Thyroid gland (tissue), 4 donors: ENCODE measurements around the gene TRRAP. TPM values are rescaled to one million over a fixed set of nuclear protein-coding genes. Genes with fewer than 3 reads are reported as not detected.

Source experiments
- DNase-seq, 2 donors: peaks; one replicate each; pipeline ENCODE4 v3.0.0-alpha.2; 2019
- H3K27ac ChIP-seq, 3 donors: fragments of 200-600 bp; sonication (generic); 1 replicate in 2 of 3; 2 replicates in 1 of 3; pipeline ENCODE4 v1.5.1; 2016 to 2019; ENCODE audit warnings: mild to moderate bottlenecking in 1 of 3, moderate library complexity in 1 of 3
- H3K27me3 ChIP-seq: fragments of 200-600 bp; sonication (generic); one replicate; pipeline ENCODE4 v1.5.1; 2019
- H3K36me3 ChIP-seq, 2 donors: fragments of 200-600 bp; sonication (generic); one replicate each; pipeline ENCODE4 v1.5.1; 2016 to 2019
- H3K4me1 ChIP-seq, 2 donors: fragments of 200-600 bp; sonication (generic); one replicate each; pipeline ENCODE4 v1.5.1; 2017 to 2019
- H3K4me3 ChIP-seq, 3 donors: fragments of 200-600 bp; sonication (generic); replicated peaks in 1 of 3; 1 replicate in 2 of 3; 2 replicates in 1 of 3; pipeline ENCODE4 v1.5.1; 2016; ENCODE audit warnings: mild to moderate bottlenecking in 1 of 3
- H3K9me3 ChIP-seq: fragments of 200-600 bp; sonication (generic); one replicate; pipeline ENCODE4 v1.5.1; 2017
- POLR2A ChIP-seq, 2 donors: fragments of 450-650 bp; IDR thresholded peaks; one replicate each; pipeline ENCODE4 v1.6.1; 2017; ENCODE audit warnings: antibody characterized with exemption in 2 of 2, mild to moderate bottlenecking in 2 of 2, moderate library complexity in 1 of 2
- WGBS, 2 donors: methylation state at CpG; one replicate each; pipeline ENCODE4 v1.1.5; 2017; 5-methylcytosine and 5-hydroxymethylcytosine counted together
- intact Hi-C: fragments of 100-400 bp; cut with DNase I; formaldehyde crosslinking; loops from one replicate; pipeline ENCODE4 v1.15.1; 2023
- total RNA-seq, 4 donors: library from RNA; depleted of rRNA; stranded (reverse); fragments of >200 nt; gene quantifications; one replicate each; pipeline ENCODE4 v1.2.3, GENCODE V29; 2016
- TF ChIP-seq, protein P1 (sequence below), 6 experiments: fragments of 200-600 bp in 3 of 6; fragments of 450-650 bp in 3 of 6; sonication (generic) in 3 of 6; IDR thresholded peaks; one replicate each; pipeline ENCODE4 v1.5.1; 2016 to 2019; ENCODE audit warnings: antibody characterized with exemption in 6 of 6, mild to moderate bottlenecking in 2 of 6, inconsistent platforms in 1 of 6, moderate library complexity in 1 of 6

The TRRAP gene
- total RNA-seq, 4 donors from 2014 or later, result 43.5 to 72.6 (median 52.2) TPM

DNA sequence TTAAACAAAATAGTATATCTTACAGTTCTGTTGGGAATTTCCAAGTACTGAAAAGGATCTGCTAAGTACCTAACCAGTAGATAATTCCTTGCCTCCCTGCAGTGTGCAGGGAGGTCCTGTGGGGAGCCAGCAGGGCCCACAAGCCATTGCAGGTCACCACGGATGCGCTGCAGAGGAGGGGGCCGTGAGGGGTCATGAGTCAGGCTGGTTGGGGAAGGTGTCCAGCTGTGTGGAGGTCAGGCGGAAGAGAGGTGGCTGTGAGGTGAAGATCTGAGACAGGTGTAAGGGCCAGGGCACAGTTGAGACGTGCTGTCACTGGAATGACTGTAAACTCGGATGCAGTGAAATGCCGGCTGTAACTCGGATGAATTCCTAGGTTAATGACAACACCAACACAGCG is 80.6 kb downstream of the TRRAP start:
- H3K4me3 ChIP-seq, result no peak overlapping the region
- no peak overlapping the region for H3K27ac ChIP-seq
- no peaks in the 10 kb centered on the region for H3K9me3 ChIP-seq
- H3K4me1 ChIP-seq, result no peaks in the 10 kb centered on the region
- H3K27me3 ChIP-seq, result no peaks in the 10 kb centered on the region
- no peak for DNase-seq
- no peak for TF ChIP-seq POLR2A (IDR thresholded peaks at IDR 0.05)
- TF ChIP-seq, protein P1, sequence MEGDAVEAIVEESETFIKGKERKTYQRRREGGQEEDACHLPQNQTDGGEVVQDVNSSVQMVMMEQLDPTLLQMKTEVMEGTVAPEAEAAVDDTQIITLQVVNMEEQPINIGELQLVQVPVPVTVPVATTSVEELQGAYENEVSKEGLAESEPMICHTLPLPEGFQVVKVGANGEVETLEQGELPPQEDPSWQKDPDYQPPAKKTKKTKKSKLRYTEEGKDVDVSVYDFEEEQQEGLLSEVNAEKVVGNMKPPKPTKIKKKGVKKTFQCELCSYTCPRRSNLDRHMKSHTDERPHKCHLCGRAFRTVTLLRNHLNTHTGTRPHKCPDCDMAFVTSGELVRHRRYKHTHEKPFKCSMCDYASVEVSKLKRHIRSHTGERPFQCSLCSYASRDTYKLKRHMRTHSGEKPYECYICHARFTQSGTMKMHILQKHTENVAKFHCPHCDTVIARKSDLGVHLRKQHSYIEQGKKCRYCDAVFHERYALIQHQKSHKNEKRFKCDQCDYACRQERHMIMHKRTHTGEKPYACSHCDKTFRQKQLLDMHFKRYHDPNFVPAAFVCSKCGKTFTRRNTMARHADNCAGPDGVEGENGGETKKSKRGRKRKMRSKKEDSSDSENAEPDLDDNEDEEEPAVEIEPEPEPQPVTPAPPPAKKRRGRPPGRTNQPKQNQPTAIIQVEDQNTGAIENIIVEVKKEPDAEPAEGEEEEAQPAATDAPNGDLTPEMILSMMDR (IDR thresholded peaks at IDR 0.05), result no peak
- intact Hi-C loops, result no loop called here
- peaks cover 80 to 82% of the 10 kb centered on the region in 2 donors for H3K36me3 ChIP-seq
- WGBS, 2 donors, result 94 to 95% methylated on average over 9 of the region's 9 CpGs

DNA sequence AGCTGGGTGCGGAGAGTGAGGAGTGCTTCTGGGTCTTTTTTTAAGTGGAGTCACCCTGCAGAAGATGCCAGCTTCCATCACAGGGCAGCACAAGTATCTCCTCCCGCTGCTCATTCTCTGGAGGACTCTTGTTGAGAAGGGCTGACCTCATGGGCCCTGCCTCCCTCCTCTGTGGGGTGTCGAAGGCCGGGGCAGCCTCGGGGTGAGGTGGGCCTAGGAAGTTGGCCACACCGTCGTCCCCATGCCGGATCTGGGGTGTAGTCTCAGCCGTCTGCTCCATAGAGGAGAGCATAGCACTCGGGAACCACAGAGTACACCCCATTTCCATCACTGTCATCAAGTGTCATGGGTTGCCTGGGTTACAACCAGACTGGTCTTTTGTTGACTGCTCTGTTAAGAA is 85.0 kb downstream of the TRRAP start:
- WGBS, 2 donors, result 93% methylated on average over 6 to 10 of the region's 10 CpGs
- no peak for TF ChIP-seq POLR2A (IDR thresholded peaks at IDR 0.05)
- TF ChIP-seq, protein P1 (IDR thresholded peaks at IDR 0.05), result no peak
- intact Hi-C loops, result no loop called here
- Histone ChIP-seq H3K4me1 (no peaks in the 10 kb centered on the region), H3K4me3 (no peak overlapping the region), H3K36me3 (peaks cover 75 to 80% of the 10 kb centered on the region in 2 donors), H3K9me3 (no peaks in the 10 kb centered on the region), H3K27ac (no peak overlapping the region), H3K27me3 (no peaks in the 10 kb centered on the region)
- no peak for DNase-seq

DNA sequence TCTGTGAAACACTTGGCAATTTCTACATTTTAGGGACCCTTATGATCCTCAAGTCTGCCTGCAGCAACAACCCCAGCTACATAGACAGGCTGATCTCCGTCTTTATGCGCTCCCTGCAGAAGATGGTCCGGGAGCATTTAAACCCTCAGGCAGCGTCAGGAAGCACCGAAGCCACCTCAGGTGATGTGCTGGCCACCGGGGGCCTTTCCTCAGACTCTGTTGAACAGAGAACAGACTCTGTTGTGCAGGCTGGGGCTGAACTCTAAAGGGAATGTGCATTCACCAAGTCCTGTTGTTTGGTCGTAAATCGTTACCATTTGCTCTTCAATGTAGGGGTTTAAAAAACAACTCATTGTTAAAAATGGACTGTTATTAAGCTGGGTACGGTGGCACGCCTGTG is 86.3 kb downstream of the TRRAP start:
- Histone ChIP-seq H3K4me3 (no peak overlapping the region), H3K27me3 (no peaks in the 10 kb centered on the region), H3K27ac (no peak overlapping the region), H3K36me3 (peaks cover 74 to 81% of the 10 kb centered on the region in 2 donors), H3K9me3 (no peaks in the 10 kb centered on the region), H3K4me1 (no peaks in the 10 kb centered on the region)
- intact Hi-C loops, result no loop called here
- 94 to 97% methylated on average over 10 of the region's 10 CpGs for WGBS, 2 donors
- TF ChIP-seq, protein P1 (IDR thresholded peaks at IDR 0.05), result no peak
- no peak for TF ChIP-seq POLR2A (IDR thresholded peaks at IDR 0.05)
- DNase-seq, result no peak

DNA sequence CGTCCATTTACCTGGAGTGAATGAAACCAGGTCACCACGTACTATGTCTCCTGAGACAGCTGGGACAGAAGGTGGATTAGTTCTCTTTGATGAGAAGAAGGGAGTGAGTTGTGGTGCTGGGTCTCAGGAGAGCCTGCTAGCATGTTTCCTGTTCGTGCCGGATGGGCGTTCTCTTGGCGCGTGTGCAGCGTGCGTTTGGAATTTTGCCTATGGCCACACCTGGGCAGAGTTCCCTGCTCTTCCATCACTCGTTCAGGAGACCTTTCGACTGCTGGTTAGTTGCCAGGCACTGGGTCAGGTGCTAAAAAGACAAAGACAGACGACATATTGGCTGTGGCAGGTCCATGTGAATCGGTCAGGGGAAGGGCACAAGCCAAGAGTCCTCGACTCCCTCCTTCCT is 90.3 kb downstream of the TRRAP start:
- Histone ChIP-seq H3K27ac (no peak overlapping the region), H3K36me3 (peaks cover 80 to 90% of the 10 kb centered on the region in 2 donors), H3K27me3 (no peaks in the 10 kb centered on the region), H3K4me1 (no peaks in the 10 kb centered on the region), H3K9me3 (no peaks in the 10 kb centered on the region), H3K4me3 (no peak overlapping the region)
- 92% methylated on average over 14 of the region's 14 CpGs for WGBS, 2 donors
- intact Hi-C loops, result no loop called here
- TF ChIP-seq, protein P1 (IDR thresholded peaks at IDR 0.05), result no peak
- no peak for TF ChIP-seq POLR2A (IDR thresholded peaks at IDR 0.05)
- no peak for DNase-seq

DNA sequence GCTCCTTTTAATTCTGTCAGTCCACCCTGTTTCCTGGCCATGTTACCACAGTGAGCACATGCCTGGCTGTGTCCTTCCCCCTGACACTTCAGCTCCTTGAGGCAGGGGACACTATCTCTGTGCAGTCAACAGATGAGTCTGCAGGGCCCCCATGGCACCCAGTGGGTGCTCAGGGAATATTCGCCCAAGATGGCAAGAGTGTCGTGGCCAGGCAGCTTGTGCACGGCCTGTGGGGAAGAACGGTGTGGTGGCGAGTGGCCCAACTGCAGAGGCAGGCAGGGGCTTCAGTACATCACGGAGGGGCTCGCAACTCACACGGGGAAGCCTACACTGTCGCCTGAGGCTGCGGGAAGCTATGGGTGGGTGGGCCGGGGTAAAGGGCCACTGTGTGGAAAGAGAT is 91.1 kb downstream of the TRRAP start:
- Histone ChIP-seq H3K4me1 (no peaks in the 10 kb centered on the region), H3K36me3 (peaks cover 79 to 89% of the 10 kb centered on the region in 2 donors), H3K9me3 (no peaks in the 10 kb centered on the region), H3K4me3 (no peak overlapping the region), H3K27me3 (no peaks in the 10 kb centered on the region), H3K27ac (no peak overlapping the region)
- TF ChIP-seq POLR2A (IDR thresholded peaks at IDR 0.05), result no peak
- TF ChIP-seq, protein P1 (IDR thresholded peaks at IDR 0.05), result no peak
- no peak for DNase-seq
- intact Hi-C loops, result no loop called here
- WGBS, 2 donors, result 97 to 98% methylated on average over 11 of the region's 11 CpGs
